PC-3 (cell line): ENCODE data around the gene PTOV1. TPM values are rescaled to one million over a fixed set of nuclear protein-coding genes. Genes with fewer than 3 reads are reported as not detected.

Experiments
- ATAC-seq: fragments of 200-7000 bp; cut with Tn5 transposase; 2 replicates; pipeline ENCODE4 v1.9.1; 2020; ENCODE audit warnings: mild to moderate bottlenecking, moderate library complexity
- BruUV-seq: library from RNA; stranded (reverse); fragments of 400-500 nt; replicated peaks from 2 replicates; lab custom pipeline; 2021; lab: Mats Ljungman, UMichigan
- CTCF ChIA-PET: fragments of 300-600 bp; sonication (Branson Sonifier 250); formaldehyde crosslinking; loops from one replicate; lab custom pipeline; 2022; ENCODE audit warnings: antibody characterized with exemption; lab: Charles Lee
- POLR2A ChIA-PET: fragments of 300-600 bp; sonication (Branson Sonifier 250); formaldehyde crosslinking; loops from one replicate; lab custom pipeline; 2022; ENCODE audit warnings: antibody characterized with exemption; ENCODE audit not compliant: unreplicated experiment; lab: Charles Lee
- DNase-seq: peaks from one replicate; pipeline ENCODE4 v3.0.0-alpha.2; 2015
- H2AFZ ChIP-seq: fragments of 300-600 bp; sonication (generic); 2 replicates; pipeline ENCODE4 v1.6.0; 2016; ENCODE audit warnings: antibody characterized with exemption, low read length
- H3F3A ChIP-seq: fragments of 300-600 bp; sonication (generic); one replicate; pipeline ENCODE4 v1.6.0; 2017; ENCODE audit warnings: antibody characterized with exemption, low read length, control low read depth, mild to moderate bottlenecking; ENCODE audit not compliant: unreplicated experiment
- H3K27ac ChIP-seq: fragments of 300-600 bp; sonication (generic); 2 replicates; pipeline ENCODE4 v1.5.1; 2016; ENCODE audit warnings: mild to moderate bottlenecking, low read length
- H3K27me3 ChIP-seq: fragments of 300-600 bp; sonication (generic); 2 replicates; pipeline ENCODE4 v1.6.1; 2016; ENCODE audit warnings: low read length, mixed read lengths
- H3K36me3 ChIP-seq: fragments of 300-600 bp; sonication (generic); 2 replicates; pipeline ENCODE4 v1.6.1; 2016; ENCODE audit warnings: low read depth, mixed run types, low read length, mixed read lengths
- H3K4me1 ChIP-seq: fragments of 300-600 bp; sonication (generic); 2 replicates; pipeline ENCODE4 v1.5.1; 2016; ENCODE audit warnings: low read length; ENCODE audit not compliant: insufficient read depth
- H3K4me2 ChIP-seq: fragments of 300-600 bp; sonication (generic); 2 replicates; pipeline ENCODE4 v1.6.0; 2016; ENCODE audit warnings: low read length
- H3K4me3 ChIP-seq: fragments of 300-600 bp; sonication (generic); 2 replicates; pipeline ENCODE4 v1.5.1; 2016; ENCODE audit warnings: mild to moderate bottlenecking, low read length, mixed read lengths
- H3K79me2 ChIP-seq: fragments of 300-600 bp; sonication (generic); 2 replicates; pipeline ENCODE4 v1.6.1; 2017; ENCODE audit warnings: low read length, mixed read lengths
- H3K9ac ChIP-seq: fragments of 300-600 bp; sonication (generic); 2 replicates; pipeline ENCODE4 v1.6.0; 2016; ENCODE audit warnings: mild to moderate bottlenecking, low read length
- H3K9me2 ChIP-seq: fragments of 300-600 bp; sonication (generic); replicated peaks from 2 replicates; pipeline ENCODE4 v1.6.1; 2016; ENCODE audit warnings: mixed run types, low read length, mixed read lengths
- H3K9me3 ChIP-seq: fragments of 300-600 bp; sonication (generic); 2 replicates; pipeline ENCODE4 v1.6.1; 2016; ENCODE audit warnings: low read length, mixed read lengths
- H4K20me1 ChIP-seq: fragments of 300-600 bp; sonication (generic); 2 replicates; pipeline ENCODE4 v1.6.1; 2016; ENCODE audit warnings: low read length, mixed read lengths
- CTCF ChIP-seq: fragments of 300-600 bp; sonication (generic); conservative IDR thresholded peaks from 2 replicates; pipeline ENCODE4 v1.5.1; 2017; ENCODE audit warnings: antibody characterized with exemption, low read depth, mild to moderate bottlenecking, low read length
- EZH2 ChIP-seq: fragments of 300-600 bp; sonication (generic); IDR thresholded peaks from one replicate; pipeline ENCODE4 v1.6.1; 2017; ENCODE audit warnings: antibody characterized with exemption, mild to moderate bottlenecking, low read length; ENCODE audit not compliant: unreplicated experiment
- EZH2phosphoT487 ChIP-seq: fragments of 300-600 bp; sonication (generic); IDR thresholded peaks from 2 replicates; pipeline ENCODE4 v1.6.1; 2018; ENCODE audit warnings: mild to moderate bottlenecking, antibody characterized with exemption, low read length, borderline replicate concordance
- intact Hi-C: fragments of 100-400 bp; cut with micrococcal nuclease; formaldehyde crosslinking; loops from 2 replicates; pipeline ENCODE4 v1.9.0; 2023
- total RNA-seq: library from RNA; depleted of rRNA; stranded (reverse); fragments of >200 nt; gene quantifications from 2 replicates; pipeline ENCODE4 v1.2.3, GENCODE V29; 2014

The PTOV1 gene
- total RNA-seq, 1 experiment from 2014 or later = 148 TPM

- Histone ChIP-seq H3K4me2 (no peak overlapping the region), H3F3A (peaks cover 5% of the 10 kb centered on the region), H3K4me3 (no peak overlapping the region), H3K9ac (no peak overlapping the region), H3K36me3 (peaks cover 37% of the 10 kb centered on the region), H3K27me3 (no peaks in the 10 kb centered on the region), H2AFZ (no peak overlapping the region), H4K20me1 (peaks cover 26% of the 10 kb centered on the region; the same call in 1 of the 2 replicates), H3K27ac (no peak overlapping the region), H3K4me1 (peaks cover 9% of the 10 kb centered on the region; the same call in 1 of the 2 replicates), H3K79me2 (peaks cover 23% of the 10 kb centered on the region), H3K9me3 (no peaks in the 10 kb centered on the region), H3K9me2 (no peaks in the 10 kb centered on the region)
- intact Hi-C loops = no loop called here
- no TSS peak for BruUV-seq
- TF ChIP-seq EZH2phosphoT487 (no peak), CTCF (no peak), EZH2 (no peak)
- ChIA-PET POLR2A (no interaction called here), CTCF (no interaction called here)
- no peak for ATAC-seq
- no peak for DNase-seq
These were observed 6.3 kb downstream of the PTOV1 start for GRCh38 chr19:49857061-49857837.

GRCh38 chr19:49857838-49858087 is 6.8 kb downstream of the PTOV1 start:
- peaks cover 17% of the 10 kb centered on the region for H3K79me2 ChIP-seq
- ChIA-PET POLR2A (no interaction called here), CTCF (no interaction called here)
- no peaks in the 10 kb centered on the region for H3K9me2 ChIP-seq
- H3K4me2 ChIP-seq = no peak overlapping the region
- no peak for TF ChIP-seq EZH2phosphoT487
- no peak for TF ChIP-seq EZH2
- no peak for TF ChIP-seq CTCF
- no peaks in the 10 kb centered on the region for H3K9me3 ChIP-seq
- H3K4me1 ChIP-seq = peaks cover 4% of the 10 kb centered on the region; the same call in 1 of the 2 replicates
- H3K27me3 ChIP-seq = no peaks in the 10 kb centered on the region
- no peak overlapping the region for H3K27ac ChIP-seq
- no peak overlapping the region for H3K4me3 ChIP-seq
- no TSS peak for BruUV-seq
- DNase-seq (no peak), ATAC-seq (no peak)
- intact Hi-C loops = no loop called here
- H2AFZ ChIP-seq = no peak overlapping the region
- H3K9ac ChIP-seq = no peak overlapping the region
- peaks cover 39% of the 10 kb centered on the region for H3K36me3 ChIP-seq
- H3F3A ChIP-seq = peaks cover 5% of the 10 kb centered on the region
- peaks cover 20% of the 10 kb centered on the region; the same call in 1 of the 2 replicates for H4K20me1 ChIP-seq
